ENCODE measurements around the gene KDM2A.

KDM2A gene

DNA sequence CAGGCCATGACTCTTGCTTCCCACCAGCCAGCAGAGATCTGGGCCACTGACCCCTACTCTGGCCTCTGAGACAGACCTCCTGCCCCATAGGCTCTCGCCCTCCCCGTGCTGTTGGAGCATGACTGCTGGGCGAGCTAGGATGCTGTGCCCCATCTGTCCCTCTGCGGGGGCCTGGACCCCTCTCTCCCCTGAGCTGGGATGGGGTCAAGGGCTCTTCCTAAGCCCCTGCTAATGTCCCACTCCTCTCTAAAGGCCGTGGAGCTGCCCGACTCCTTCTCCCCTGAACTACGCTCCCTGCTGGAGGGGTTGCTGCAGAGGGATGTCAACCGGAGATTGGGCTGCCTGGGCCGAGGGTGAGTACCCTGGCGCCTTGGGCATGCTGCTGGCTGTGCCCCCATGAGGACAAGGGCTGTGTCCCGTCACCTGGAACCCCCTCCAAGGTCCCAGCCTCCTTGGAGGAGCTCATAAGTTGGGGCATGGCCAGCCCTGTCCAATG lies 163.9 kb downstream of the KDM2A start:
- DNase-seq (ENCODE audit: low read depth in 2 of 2, low spot score in 1 of 2): no peak

DNA sequence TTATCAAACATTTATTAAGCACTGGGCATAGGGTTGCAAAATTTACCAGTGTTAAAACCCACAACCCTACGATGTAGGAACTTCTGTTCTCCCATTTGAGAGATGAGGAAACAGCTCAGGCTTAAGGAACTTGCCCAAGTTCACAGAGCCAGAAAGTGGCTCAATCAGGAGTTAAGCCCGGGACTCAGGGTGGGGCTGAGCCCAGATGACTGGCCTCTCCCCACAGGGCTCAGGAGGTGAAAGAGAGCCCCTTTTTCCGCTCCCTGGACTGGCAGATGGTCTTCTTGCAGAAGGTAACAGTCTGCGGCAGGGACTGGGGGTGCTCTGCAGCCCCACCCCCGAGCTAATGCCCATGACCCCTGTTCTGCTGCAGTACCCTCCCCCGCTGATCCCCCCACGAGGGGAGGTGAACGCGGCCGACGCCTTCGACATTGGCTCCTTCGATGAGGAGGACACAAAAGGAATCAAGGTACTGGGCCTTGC lies 164.5 kb downstream of the KDM2A start:
- DNase-seq (ENCODE audit: low read depth in 2 of 2, low spot score in 1 of 2): no peak

DNA sequence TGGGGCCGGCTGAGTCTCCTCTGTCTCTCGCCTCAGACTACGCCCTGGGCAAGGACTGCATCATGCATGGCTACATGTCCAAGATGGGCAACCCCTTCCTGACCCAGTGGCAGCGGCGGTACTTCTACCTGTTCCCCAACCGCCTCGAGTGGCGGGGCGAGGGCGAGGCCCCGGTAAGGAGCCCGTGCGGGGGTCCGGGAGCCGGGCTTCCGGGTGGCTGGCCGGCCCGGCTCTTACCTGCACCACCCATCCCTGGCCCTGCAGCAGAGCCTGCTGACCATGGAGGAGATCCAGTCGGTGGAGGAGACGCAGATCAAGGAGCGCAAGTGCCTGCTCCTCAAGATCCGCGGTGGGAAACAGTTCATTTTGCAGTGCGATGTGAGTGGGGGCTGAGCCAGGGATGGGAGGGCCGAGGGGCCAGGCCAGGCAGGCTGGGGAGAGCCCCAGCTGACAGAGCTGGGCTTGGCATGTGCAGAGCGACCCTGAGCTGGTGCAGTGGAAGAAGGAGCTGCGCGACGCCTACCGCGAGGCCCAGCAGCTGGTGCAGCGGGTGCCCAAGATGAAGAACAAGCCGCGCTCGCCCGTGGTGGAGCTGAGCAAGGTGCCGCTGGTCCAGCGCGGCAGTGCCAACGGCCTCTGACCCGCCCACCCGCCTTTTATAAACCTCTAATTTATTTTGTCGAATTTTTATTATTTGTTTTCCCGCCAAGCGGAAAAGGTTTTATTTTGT lies 165.9 kb downstream of the KDM2A start:
- no peak for DNase-seq (ENCODE audit: low read depth in 2 of 2, low spot score in 1 of 2)

DNA sequence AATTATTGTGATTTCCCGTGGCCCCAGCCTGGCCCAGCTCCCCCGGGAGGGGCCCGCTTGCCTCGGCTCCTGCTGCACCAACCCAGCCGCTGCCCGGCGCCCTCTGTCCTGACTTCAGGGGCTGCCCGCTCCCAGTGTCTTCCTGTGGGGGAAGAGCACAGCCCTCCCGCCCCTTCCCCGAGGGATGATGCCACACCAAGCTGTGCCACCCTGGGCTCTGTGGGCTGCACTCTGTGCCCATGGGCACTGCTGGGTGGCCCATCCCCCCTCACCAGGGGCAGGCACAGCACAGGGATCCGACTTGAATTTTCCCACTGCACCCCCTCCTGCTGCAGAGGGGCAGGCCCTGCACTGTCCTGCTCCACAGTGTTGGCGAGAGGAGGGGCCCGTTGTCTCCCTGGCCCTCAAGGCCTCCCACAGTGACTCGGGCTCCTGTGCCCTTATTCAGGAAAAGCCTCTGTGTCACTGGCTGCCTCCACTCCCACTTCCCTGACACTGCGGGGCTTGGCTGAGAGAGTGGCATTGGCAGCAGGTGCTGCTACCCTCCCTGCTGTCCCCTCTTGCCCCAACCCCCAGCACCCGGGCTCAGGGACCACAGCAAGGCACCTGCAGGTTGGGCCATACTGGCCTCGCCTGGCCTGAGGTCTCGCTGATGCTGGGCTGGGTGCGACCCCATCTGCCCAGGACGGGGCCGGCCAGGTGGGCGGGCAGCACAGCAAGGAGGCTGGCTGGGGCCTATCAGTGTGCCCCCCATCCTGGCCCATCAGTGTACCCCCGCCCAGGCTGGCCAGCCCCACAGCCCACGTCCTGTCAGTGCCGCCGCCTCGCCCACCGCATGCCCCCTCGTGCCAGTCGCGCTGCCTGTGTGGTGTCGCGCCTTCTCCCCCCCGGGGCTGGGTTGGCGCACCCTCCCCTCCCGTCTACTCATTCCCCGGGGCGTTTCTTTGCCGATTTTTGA lies 166.8 kb downstream of the KDM2A start:
- DNase-seq (ENCODE audit: low read depth in 2 of 2, low spot score in 1 of 2): no peak

DNA sequence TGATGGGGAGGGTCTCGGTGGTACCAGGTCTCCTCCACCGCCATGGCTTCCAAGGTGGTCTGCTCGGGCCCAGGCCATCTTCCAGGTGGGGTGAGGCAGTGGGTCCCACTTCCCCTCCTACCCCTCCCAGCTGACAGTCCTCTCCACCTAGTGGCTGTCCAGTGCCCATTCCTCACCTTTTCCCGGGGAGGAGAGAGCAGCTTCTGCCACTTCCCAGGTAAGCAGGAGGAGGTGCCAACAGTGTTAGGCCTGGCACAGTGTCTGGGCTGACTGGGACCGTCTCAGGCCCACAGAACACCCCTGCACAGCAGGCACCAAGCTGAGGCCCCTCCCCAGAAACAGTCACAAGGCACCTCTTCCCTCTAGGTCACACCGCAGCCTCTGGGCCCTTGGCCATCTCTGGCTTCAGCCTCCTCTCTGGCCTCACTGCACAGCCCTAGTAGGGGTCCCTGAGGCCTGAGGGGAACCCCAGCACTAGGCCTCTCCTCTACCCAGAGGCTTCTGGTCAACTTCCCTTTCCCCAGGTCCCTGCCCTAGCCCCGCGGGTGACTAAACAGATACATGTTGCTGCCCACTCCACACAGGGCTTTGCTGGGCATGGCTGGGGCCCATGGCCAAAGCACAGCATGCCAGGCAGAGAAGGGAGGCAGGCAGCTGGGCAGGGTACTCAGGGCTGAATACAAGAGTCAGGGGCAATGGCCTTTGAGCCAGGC lies 167.7 kb downstream of the KDM2A start:
- no peak for DNase-seq (ENCODE audit: low read depth in 2 of 2, low spot score in 1 of 2)

DNA sequence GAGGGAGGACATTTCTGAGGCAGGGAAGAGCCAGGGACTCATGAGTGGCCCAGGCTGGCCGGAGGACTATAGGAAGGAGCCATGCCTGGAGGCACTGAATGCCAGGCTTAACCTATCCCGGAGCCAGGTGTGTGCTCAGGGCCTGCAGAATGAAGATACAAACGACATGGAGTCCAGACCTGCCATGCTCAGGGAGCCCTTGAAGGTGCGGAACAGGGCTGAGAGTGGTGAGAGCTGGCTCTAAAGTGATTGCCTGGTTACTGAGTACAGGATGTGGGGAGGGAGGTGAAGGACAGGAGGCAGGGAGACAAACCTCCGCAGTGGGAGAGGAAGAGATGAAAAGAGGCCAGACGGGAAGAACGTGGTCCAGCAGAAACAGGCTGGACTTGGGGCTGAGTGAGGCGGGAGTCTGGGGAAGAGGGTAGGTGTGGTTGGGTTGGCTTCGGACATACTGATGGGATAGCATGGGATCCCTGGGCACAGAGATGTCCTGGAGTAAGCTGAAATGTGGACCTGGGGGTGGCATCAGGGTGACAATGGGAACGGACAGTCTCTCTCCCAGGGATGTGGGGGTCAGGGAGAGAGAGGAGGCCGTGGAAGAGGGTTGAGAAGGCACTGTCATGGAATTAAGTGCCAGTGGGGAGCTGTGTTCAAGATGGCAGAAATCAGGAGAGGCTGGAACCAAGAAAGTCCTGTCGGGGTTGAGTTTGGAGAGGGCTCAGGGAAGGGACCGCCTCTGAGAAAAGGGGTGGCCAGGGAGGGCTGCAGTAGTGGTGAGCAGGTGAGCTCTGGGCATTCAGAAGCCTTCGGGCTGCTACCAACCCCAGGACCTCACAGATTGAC lies 168.5 kb downstream of the KDM2A start:
- no peak for DNase-seq (ENCODE audit: low read depth in 2 of 2, low spot score in 1 of 2)

DNA sequence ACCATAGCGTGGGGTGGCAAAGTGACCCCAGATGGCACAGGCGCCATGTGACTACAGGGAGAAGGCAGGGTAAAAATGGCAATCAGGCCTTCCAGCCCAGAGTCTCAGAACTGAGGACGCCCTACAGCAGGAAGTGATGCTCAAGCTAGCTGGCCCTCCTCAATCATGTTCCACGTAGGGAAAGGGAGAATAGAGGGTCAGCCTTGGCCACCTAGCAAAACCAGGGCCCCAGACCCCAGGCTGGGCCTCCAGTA lies 169.1 kb downstream of the KDM2A start:
- no peak for DNase-seq (ENCODE audit: low read depth in 2 of 2, low spot score in 1 of 2)

DNA sequence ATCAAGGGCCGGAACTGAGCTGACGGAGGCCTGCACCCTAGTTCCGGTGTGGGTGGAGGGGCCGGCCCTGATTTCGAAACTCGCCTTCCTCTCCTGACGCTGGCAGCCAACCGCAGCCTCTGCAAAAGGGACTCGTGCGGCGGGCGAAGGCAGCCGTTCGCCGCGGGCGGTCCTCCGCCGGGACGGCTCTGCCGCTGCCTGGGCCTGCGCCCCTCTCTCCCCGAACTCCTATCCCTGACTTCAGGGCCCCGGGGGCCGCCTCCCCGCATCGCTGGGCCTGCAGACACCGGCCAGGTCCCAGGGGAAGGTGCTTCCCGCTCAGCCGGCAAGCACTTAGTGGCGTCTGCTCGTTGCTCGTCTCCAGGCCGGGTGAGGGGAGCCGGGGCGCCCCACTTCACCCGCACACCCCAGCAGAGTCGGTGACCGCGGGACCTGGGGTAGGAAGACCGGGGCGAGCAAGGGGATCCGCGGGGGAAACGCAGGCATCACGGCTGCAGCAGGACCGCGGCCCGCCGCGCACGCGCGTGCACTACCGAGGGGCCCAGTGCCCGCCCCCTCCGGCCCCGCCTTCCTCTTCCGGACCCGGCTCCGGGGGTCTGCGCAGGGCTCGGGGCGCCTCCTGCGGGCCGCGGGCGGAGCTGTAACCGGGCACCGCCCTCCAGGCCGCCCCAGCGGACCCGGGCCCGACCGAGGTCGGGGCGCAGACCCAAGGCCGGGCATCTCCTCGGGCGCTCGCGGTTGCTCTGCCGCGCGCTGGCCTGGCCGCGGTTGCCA lies 169.6 kb downstream of the KDM2A start:
- peak in 1 of 2 donors; percentile 77 for DNase-seq (ENCODE audit: low read depth in 2 of 2, low spot score in 1 of 2)

DNA sequence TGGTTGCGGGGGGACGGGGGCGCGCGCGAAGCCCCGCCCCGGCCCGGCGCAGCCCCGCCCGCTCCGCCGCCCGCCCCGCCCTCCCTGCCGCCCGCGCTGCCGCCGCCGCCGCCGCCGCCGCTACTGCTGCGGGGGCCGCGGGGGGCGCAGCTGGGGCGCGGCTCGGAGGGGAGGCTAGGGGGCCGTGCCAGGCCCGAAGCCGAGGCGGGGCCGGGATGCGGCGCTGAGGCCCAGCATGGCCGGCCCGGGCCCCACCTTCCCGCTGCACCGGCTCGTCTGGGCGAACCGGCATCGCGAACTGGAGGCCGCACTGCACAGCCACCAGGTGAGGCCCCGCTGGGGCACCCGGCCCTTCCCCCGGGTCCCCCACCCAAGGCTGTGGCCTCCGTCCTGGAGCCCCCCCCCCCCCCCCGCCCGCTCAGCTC lies 170.2 kb downstream of the KDM2A start, which contains the start of gene ANKRD13D:
Gene ANKRD13D (plus strand): TSS at position 78 of the 425 bp plus-strand sequence. CDS start 158 bp downstream, at position 236.
- no peak for DNase-seq (ENCODE audit: low read depth in 2 of 2, low spot score in 1 of 2)

DNA sequence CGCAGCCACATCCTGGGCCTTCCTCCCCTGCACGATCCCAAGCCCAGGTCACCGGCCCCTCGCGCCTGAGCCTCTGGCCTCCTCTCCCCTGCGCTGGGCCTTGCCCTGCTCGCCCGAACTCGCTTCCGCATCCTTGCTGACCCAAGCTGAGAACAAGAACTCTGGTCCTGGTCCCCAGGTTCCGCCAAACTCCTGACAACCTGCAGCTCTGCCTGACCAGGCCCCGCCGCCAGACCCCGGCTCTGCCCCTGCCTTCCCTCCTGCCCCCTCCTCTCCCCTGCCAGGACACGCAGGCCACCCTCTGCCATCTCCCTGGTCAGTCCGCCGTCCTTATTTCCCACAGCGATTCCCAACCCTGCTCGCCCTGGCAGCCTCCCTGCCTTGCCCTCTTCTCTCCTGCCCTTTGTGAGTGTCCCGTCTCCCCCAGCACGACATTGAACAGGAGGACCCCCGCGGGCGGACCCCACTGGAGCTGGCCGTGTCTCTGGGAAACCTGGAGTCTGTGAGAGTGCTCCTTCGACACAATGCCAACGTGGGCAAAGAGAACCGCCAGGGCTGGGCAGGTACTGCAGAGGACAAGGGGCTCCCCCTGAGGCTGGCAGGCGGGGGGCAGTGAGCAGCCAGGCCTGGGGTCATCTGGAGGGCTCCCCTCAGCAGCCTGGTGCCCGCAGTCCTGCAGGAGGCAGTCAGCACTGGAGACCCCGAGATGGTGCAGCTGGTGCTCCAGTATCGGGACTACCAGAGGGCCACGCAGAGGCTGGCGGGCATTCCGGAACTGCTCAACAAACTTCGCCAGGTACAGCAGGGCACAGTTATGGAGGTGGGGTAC lies 170.8 kb downstream of the KDM2A start:
- DNase-seq (ENCODE audit: low read depth in 2 of 2, low spot score in 1 of 2): no peak

DNA sequence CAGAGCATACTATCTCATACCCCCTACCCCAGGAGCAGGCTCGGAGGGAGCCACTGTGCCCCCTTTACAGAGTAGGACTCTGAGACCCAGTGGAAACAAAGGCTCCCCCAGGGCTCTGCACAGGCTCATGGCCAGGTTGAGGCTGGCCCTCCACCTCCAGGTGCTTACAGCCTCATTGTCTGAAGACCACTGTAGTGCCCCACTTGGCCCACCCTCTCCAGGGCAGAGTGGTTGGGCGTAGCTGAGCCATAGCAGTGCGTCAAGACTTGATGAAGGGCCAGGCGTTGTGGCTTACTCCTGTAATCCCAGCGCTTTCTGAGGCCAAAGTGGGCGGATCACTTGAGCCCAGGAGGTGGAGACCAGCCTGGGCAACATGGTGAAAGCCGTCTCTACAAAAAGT lies 171.7 kb downstream of the KDM2A start:
- no peak for DNase-seq (ENCODE audit: low read depth in 2 of 2, low spot score in 1 of 2)

DNA sequence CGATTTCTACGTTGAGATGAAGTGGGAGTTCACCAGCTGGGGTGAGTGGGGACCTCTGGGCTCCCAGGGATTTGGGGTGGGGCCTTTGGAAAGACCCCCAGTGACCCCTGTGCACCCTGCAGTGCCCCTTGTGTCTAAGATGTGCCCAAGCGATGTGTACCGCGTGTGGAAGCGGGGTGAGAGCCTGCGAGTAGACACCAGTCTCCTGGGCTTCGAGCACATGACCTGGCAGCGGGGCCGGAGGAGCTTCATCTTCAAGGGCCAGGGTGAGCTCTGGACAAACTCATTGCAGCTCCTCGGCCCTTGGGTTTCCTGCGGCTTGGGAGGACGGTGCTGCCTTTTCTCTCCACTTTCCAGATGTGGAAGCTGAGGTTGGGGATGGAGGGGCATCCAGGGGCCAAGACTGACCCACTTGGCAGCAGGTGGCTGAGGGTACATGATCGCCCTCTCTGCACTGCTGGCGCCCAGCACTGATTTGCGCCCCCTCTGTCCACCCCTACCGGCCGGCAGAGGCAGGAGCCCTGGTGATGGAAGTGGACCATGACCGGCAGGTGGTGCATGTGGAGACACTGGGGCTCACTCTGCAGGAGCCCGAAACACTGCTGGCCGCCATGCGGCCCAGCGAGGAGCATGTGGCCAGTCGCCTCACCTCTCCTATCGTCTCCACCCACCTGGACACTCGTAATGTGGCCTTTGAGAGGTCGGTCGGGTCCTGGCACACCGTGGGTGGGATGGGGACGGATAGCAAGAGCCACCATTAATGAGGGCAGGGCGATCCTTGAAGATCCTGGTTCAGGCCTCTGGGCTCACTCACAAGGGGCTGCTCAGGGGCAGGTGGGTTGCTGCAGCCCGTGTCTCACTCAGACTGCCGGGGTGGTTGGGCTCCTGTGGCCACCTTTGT lies 172.7 kb downstream of the KDM2A start:
- DNase-seq (ENCODE audit: low read depth in 2 of 2, low spot score in 1 of 2): no peak

DNA sequence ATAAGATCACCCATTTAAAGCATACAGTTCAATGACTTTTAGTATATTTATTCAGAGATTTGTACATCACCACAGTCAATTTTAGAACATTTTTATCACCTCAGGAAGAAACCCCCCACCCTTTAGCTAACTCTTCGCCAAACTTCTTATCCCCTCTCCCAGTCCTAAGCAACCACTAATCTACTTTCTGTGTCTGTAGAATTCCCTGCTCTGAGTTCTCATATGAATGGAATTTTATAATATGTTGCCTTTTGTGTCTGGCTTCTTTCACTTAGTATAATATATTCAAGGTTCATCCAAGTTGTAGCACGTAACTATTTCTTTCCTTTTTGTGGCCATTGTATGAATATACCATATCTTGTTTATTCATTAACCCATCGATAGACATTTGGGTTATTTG lies 173.6 kb downstream of the KDM2A start:
- no peak for DNase-seq (ENCODE audit: low read depth in 2 of 2, low spot score in 1 of 2)

DNA sequence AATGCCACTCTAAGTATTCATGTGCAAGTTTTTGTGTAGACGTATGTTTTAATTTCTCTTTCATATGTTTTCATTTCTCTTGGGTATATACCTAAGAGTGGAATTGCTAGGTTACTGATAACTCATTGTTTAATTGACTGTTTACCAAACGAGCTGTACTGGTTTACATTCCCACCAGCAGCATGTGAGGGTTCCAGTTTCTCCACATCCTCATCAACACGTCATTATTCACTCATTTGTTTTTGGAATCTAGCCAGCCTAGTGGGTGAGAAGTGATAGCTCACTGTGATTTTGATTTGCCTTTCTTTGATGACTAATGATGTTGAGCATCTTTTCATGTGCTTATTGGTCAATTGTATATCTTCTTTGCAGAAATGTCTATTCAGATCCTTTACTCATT lies 174.0 kb downstream of the KDM2A start:
- DNase-seq (ENCODE audit: low read depth in 2 of 2, low spot score in 1 of 2): no peak

DNA sequence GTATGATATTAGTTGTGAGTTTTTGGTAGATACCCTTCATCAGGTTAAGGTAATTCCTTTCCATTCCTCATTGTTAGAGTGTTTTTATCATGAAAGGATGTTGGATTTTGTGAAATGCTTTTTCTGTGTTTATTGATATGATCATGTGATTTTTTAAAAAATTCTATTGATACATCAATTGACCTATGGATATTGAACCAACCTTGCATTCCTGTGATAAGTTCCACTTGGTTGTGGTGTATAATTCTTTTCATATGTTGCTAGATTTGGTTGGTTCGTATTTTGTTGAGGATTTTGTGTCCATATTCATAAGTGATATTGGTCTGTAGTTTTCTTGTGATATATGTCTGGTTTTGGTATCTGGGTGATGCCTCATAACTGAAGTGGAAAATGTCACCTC lies 176.8 kb downstream of the KDM2A start:
- DNase-seq (ENCODE audit: low read depth in 2 of 2, low spot score in 1 of 2): no peak

DNA sequence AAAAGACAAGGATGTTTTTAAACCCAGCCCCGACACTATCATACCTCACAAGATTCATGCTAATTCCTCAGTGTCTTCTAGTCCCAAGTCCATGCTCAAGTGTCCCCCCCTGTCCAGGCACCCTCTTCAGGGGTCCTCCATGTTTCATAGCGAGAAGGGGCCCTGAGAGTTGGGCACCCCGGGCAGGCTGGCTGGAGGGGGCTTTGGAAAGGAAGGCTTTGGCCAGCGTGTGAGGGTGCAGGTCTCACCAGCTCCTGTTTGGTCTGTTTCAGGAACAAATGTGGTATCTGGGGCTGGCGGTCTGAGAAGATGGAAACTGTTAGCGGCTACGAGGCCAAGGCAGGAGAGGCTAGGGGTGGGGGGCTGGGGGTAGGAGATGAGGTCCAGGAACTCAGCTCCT lies 179.7 kb downstream of the KDM2A start:
- no peak for DNase-seq (ENCODE audit: low read depth in 2 of 2, low spot score in 1 of 2)

DNA sequence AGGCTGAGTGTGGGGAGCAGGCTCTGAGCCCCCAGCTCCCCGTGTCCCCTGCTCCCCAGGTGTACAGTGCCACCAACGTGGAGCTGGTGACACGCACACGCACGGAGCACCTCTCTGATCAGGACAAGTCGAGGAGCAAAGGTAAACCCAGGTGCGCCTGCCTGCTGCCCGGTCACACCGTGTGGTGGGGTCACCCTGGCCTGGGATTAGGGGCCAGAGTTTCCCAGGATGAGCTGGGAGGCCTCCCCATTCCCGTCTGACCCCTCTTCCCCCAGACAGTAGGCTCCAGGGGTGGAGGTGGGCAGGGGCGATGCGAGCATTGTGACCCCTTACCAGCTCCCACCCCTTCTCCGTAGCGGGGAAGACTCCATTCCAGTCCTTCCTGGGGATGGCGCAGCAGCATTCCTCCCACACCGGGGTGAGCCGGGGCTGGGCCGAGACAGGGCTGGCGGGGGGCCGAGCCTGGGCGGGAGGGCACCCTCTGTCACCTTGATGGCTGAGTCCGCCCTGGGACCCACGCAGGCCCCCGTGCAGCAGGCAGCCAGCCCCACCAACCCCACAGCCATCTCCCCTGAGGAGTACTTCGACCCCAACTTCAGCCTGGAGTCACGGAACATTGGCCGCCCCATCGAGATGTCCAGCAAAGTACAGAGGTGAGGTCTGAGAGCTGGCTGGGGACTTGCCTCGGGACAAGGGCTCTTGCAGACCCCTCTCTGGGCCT lies 180.6 kb downstream of the KDM2A start:
- no peak for DNase-seq (ENCODE audit: low read depth in 2 of 2, low spot score in 1 of 2)
